ENCODE data around the gene MARK1. TPM values are rescaled to one million over a fixed set of nuclear protein-coding genes. Genes with fewer than 3 reads are reported as not detected.

Gene MARK1
- total and polyA plus RNA-seq, 2 of the 4 experiments (the other 2 are of a cell fraction), result not detected

- Histone ChIP-seq H3K36me3 (ENCODE audit: control insufficient read depth, insufficient read depth, low read length) (no peaks in the 10 kb centered on the region), H3K27ac (ENCODE audit: insufficient read depth, low read length) (no peak overlapping the region), H3K23ac (ENCODE audit: low read depth, low read length) (no peak overlapping the region), H3K9me1 (ENCODE audit: insufficient read depth, low read length) (no peaks in the 10 kb centered on the region), H3K9me3 (ENCODE audit: control insufficient read depth, insufficient read depth, low read length) (no peaks in the 10 kb centered on the region), H3K4me3 (ENCODE audit: insufficient read depth, low read depth, low read length) (no peak overlapping the region), H2AK9ac (replicated peaks; ENCODE audit: low read depth, low read length, poor library complexity) (no peak overlapping the region), H3K4me1 (ENCODE audit: control insufficient read depth, insufficient read depth, low read length) (no peaks in the 10 kb centered on the region), H4K91ac (ENCODE audit: insufficient read depth, low read depth, low read length) (no peak overlapping the region), H2BK15ac (ENCODE audit: low read depth, low read length) (no peak overlapping the region), H2AFZ (replicated peaks; ENCODE audit: low read length, poor library complexity) (no peak overlapping the region), H4K20me1 (ENCODE audit: insufficient read depth, low read length) (no peaks in the 10 kb centered on the region), H3K27me3 (ENCODE audit: control insufficient read depth, insufficient read depth, low read length) (no peaks in the 10 kb centered on the region), H3K18ac (ENCODE audit: low read depth, low read length) (no peak overlapping the region), H4K5ac (ENCODE audit: low read depth, low read length) (no peak overlapping the region), H2AK5ac (ENCODE audit: low read depth, low read length) (no peak overlapping the region), H3K4ac (ENCODE audit: low read depth, low read length) (no peak overlapping the region), H2BK5ac (ENCODE audit: low read depth, low read length, poor library complexity, severe bottlenecking) (no peak overlapping the region), H2BK20ac (ENCODE audit: low read depth, low read length) (no peak overlapping the region), H3K14ac (replicated peaks; ENCODE audit: low read depth, low read length) (no peak overlapping the region), H3K56ac (ENCODE audit: extremely low read depth, insufficient read depth, low read length) (no peak overlapping the region), H2BK120ac (ENCODE audit: low read depth, low read length) (no peak overlapping the region), H3K9ac (ENCODE audit: low read depth, low read length) (no peak overlapping the region), H4K8ac (ENCODE audit: low read depth in 2 of 2, low read length in 2 of 2) (no peak overlapping the region), H3K4me2 (ENCODE audit: low read depth, low read length) (no peak overlapping the region), H3K79me1 (ENCODE audit: low read depth in 1 of 2, low read length in 2 of 2) (no peaks in the 10 kb centered on the region)
- ChIA-PET CTCF (no interaction called here), POLR2A (ENCODE audit: unreplicated experiment) (no interaction called here)
- BruUV-seq (replicated peaks), result no TSS peak
- dilution Hi-C loops (cut with HindIII; ENCODE audit: low sequenced_read_pairs, unreplicated experiment) (no loop called here), in situ Hi-C loops (cut with MboI; ENCODE audit: low sequenced_read_pairs) (no loop called here), intact Hi-C loops (cut with micrococcal nuclease) (no loop called here)
- WGBS, 2 experiments (ENCODE audit: extremely low coverage in 2 of 2, insufficient read length in 1 of 2), result no CpG with 5 or more reads among the region's 5 CpGs
- no peak for ATAC-seq (ENCODE audit: low read depth)
- DNase-seq, result no peak
- TF ChIP-seq RCOR1 (IDR thresholded peaks at IDR 0.05; ENCODE audit: insufficient replicate concordance, low read length) (no peak), MAZ (IDR thresholded peaks at IDR 0.05; ENCODE audit: borderline replicate concordance, low read depth, low read length) (no peak), POLR2A (IDR thresholded peaks at IDR 0.05; ENCODE audit: low read depth, low read length) (no peak), CHD1 (IDR thresholded peaks at IDR 0.05; ENCODE audit: low read depth, low read length) (no peak), CEBPB (IDR thresholded peaks at IDR 0.05; ENCODE audit: low read depth, low read length) (no peak), MAFK (IDR thresholded peaks at IDR 0.05; ENCODE audit: low read depth, low read length) (no peak), RFX5 (IDR thresholded peaks at IDR 0.05; ENCODE audit: low read depth, low read length) (no peak), NFE2L2 (IDR thresholded peaks at IDR 0.05; ENCODE audit: low read depth, low read length) (no peak), ELK1 (IDR thresholded peaks at IDR 0.05; ENCODE audit: borderline replicate concordance, low read depth, low read length) (no peak), MXI1 (IDR thresholded peaks at IDR 0.05; ENCODE audit: borderline replicate concordance, low read depth, low read length) (no peak), RAD21 (IDR thresholded peaks at IDR 0.05; ENCODE audit: low read length) (no peak), SMC3 (IDR thresholded peaks at IDR 0.05; ENCODE audit: low read depth, low read length) (no peak), USF2 (IDR thresholded peaks at IDR 0.05; ENCODE audit: low read depth, low read length) (no peak), BHLHE40 (IDR thresholded peaks at IDR 0.05; ENCODE audit: low read depth, low read length) (no peak), FOS (IDR thresholded peaks at IDR 0.05; ENCODE audit: low read depth, low read length) (no peak)
- TF ChIP-seq, protein P1, sequence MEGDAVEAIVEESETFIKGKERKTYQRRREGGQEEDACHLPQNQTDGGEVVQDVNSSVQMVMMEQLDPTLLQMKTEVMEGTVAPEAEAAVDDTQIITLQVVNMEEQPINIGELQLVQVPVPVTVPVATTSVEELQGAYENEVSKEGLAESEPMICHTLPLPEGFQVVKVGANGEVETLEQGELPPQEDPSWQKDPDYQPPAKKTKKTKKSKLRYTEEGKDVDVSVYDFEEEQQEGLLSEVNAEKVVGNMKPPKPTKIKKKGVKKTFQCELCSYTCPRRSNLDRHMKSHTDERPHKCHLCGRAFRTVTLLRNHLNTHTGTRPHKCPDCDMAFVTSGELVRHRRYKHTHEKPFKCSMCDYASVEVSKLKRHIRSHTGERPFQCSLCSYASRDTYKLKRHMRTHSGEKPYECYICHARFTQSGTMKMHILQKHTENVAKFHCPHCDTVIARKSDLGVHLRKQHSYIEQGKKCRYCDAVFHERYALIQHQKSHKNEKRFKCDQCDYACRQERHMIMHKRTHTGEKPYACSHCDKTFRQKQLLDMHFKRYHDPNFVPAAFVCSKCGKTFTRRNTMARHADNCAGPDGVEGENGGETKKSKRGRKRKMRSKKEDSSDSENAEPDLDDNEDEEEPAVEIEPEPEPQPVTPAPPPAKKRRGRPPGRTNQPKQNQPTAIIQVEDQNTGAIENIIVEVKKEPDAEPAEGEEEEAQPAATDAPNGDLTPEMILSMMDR (conservative IDR thresholded peaks at IDR 0.05; ENCODE audit: low read depth, low read length), result no peak
Observed at GRCh38 chr1:220497220-220497947, 30.6 kb upstream of the MARK1 start.
